ENCODE measurements around the gene PYGO1. TPM values are rescaled to one million over a fixed set of nuclear protein-coding genes. Genes with fewer than 3 reads are reported as not detected.

The PYGO1 gene, protein sequence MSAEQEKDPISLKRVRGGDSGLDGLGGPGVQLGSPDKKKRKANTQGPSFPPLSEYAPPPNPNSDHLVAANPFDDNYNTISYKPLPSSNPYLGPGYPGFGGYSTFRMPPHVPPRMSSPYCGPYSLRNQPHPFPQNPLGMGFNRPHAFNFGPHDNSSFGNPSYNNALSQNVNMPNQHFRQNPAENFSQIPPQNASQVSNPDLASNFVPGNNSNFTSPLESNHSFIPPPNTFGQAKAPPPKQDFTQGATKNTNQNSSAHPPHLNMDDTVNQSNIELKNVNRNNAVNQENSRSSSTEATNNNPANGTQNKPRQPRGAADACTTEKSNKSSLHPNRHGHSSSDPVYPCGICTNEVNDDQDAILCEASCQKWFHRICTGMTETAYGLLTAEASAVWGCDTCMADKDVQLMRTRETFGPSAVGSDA
- total RNA-seq (3.7 TPM), polyA plus RNA-seq (ENCODE audit: insufficient read depth, low read depth, low replicate concordance) (0.49 TPM)
- long read RNA-seq, donor 1, partial matches to known transcripts = 0 of 4 reads
- long read RNA-seq, donor 1, other reads (novel, unspliced or antisense) = 0 of 4 reads
- long read RNA-seq, donor 2, partial matches to known transcripts = 0 of 3 reads
- long read RNA-seq, donor 2, other reads (novel, unspliced or antisense) = 0 of 3 reads
- long read RNA-seq, donor 3, full-length matches to known transcripts = 3 of 3 reads
- long read RNA-seq, donor 3, partial matches to known transcripts = 0 of 3 reads
- long read RNA-seq, donor 3, other reads (novel, unspliced or antisense) = 0 of 3 reads
- long read RNA-seq, donor 4, partial matches to known transcripts = 0 of 3 reads
- long read RNA-seq, donor 4, other reads (novel, unspliced or antisense) = 0 of 3 reads
- long read RNA-seq, donor 5 = 0 reads
- long read RNA-seq, donor 6 = 0 reads
- long read RNA-seq, donor 7, partial matches to known transcripts = 0 of 2 reads
- long read RNA-seq, donor 7, other reads (novel, unspliced or antisense) = 2 of 2 reads
- long read RNA-seq, donor 8, full-length matches to known transcripts = 3 of 3 reads
- long read RNA-seq, donor 8, partial matches to known transcripts = 0 of 3 reads
- long read RNA-seq, donor 8, other reads (novel, unspliced or antisense) = 0 of 3 reads
- long read RNA-seq, donor 9 = 0 reads
- long read RNA-seq, donor 10, partial matches to known transcripts = 0 of 2 reads
- long read RNA-seq, donor 10, other reads (novel, unspliced or antisense) = 0 of 2 reads

DNA sequence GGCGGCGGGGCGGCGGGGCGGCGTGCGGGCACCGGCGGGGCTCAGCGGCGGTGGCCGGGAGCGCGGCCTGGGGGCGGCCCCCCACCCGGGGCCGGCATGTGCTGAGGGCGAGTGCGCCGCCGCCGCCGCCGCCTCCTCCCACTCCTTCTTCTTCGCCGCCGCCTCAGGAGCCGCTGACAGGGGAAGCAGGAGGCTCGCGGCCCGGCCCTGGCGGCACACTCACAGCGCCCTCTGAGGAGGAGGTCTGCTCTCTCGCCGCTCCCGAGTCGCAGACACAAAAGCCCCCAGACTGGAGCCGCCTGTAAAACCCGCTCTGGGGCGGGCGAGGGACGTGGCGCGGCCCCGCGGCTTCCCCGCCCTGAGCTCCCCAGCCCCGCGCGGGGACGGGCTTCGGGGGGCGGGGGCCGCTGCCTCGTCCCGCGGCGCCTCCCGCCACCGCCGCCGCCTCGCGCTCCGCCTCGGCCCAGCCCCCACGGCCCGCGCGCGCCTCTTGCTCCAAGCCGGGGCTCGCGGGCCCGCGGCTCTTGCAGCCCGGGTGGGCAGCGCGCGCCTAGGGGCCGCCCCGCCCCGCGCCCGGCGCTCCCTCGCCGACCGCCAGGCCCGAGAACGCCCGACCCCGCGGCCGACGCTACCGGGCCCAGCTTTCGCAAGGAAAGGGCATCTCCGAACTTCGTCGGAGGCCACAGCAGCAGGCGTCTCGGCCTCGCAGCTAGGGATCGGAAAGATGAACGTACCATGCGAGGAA, at the start of gene PYGO1:
Gene PYGO1, minus strand, starts transcription at position 276 of the 745 bp plus-strand sequence. CDS start 462 bp downstream, outside the sequence.
- Histone ChIP-seq H3K4me1 (ENCODE audit: control insufficient read depth in 2 of 3, insufficient read depth in 2 of 3, low read depth in 1 of 3, low read length in 3 of 3) (peaks cover 0 to 8% (median 0%) of the 10 kb centered on the region in 3 donors), H3K9me3 (ENCODE audit: control insufficient read depth in 2 of 3, insufficient read depth in 1 of 3, low read length in 3 of 3) (peaks cover 0 to 3% (median 0%) of the 10 kb centered on the region in 3 donors), H3K27ac (ENCODE audit: low read depth in 2 of 2, low read length in 2 of 2) (peak within 1 kb of the TSS in 1 of 2 donors; percentile 28), H3K4me3 (ENCODE audit: low read length in 3 of 3) (peak within 1 kb of the TSS; percentile 65 to 68 (median 65)), H3K9ac (ENCODE audit: low read length in 3 of 3) (peak within 1 kb of the TSS; percentile 29 to 51 (median 39)), H3K36me3 (ENCODE audit: control insufficient read depth in 2 of 3, insufficient read depth in 3 of 3, low read length in 3 of 3) (no peaks in the 10 kb centered on the region), H3K27me3 (ENCODE audit: control insufficient read depth, insufficient read depth, low read length) (no peaks in the 10 kb centered on the region)
- DNase-seq (peak; percentile 83 to 88 (median 87)), FAIRE-seq (no peak)
- TF ChIP-seq, protein P1, sequence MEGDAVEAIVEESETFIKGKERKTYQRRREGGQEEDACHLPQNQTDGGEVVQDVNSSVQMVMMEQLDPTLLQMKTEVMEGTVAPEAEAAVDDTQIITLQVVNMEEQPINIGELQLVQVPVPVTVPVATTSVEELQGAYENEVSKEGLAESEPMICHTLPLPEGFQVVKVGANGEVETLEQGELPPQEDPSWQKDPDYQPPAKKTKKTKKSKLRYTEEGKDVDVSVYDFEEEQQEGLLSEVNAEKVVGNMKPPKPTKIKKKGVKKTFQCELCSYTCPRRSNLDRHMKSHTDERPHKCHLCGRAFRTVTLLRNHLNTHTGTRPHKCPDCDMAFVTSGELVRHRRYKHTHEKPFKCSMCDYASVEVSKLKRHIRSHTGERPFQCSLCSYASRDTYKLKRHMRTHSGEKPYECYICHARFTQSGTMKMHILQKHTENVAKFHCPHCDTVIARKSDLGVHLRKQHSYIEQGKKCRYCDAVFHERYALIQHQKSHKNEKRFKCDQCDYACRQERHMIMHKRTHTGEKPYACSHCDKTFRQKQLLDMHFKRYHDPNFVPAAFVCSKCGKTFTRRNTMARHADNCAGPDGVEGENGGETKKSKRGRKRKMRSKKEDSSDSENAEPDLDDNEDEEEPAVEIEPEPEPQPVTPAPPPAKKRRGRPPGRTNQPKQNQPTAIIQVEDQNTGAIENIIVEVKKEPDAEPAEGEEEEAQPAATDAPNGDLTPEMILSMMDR (IDR thresholded peaks at IDR 0.05; ENCODE audit: borderline replicate concordance, extremely low read depth, insufficient read depth) = no peak
- intact Hi-C loops (cut with DNase I) = no loop called here

DNA sequence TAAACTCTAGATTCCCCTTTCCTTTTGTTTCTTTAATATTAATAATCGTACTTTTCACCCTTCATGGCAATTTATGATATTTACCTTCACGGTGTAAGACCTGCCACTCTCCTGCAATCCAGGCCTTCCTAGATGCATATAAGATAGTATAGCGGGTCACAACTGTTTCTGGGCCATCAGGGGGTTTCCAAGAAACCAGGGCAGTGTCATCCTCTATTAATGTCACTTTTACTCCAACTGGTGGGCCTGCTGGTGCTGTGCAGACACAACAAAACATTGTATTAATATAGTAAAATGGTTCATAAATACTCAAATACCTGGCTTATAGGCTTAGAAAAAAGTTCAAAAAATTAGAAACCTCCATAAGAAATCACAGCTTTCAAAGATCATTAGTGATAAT, 48.9 kb upstream of the PYGO1 start:
- intact Hi-C loops (cut with DNase I) = no loop called here
- TF ChIP-seq, protein P1 (IDR thresholded peaks at IDR 0.05; ENCODE audit: borderline replicate concordance, extremely low read depth, insufficient read depth) = no peak
- no peak overlapping the region for H3K4me3 ChIP-seq (ENCODE audit: low read length in 3 of 3)

GRCh38 chr15:55633731-55634130, 45.6 kb upstream of the PYGO1 start:
- FAIRE-seq = no peak
- no peaks in the 10 kb centered on the region for H3K4me1 ChIP-seq (ENCODE audit: control insufficient read depth in 2 of 3, insufficient read depth in 2 of 3, low read depth in 1 of 3, low read length in 3 of 3)
- TF ChIP-seq, protein P1 (IDR thresholded peaks at IDR 0.05; ENCODE audit: borderline replicate concordance, extremely low read depth, insufficient read depth) = no peak
- H3K27me3 ChIP-seq (ENCODE audit: control insufficient read depth, insufficient read depth, low read length) = no peaks in the 10 kb centered on the region
- no peak overlapping the region for H3K4me3 ChIP-seq (ENCODE audit: low read length in 3 of 3)
- H3K9me3 ChIP-seq (ENCODE audit: control insufficient read depth in 2 of 3, insufficient read depth in 1 of 3, low read length in 3 of 3) = no peaks in the 10 kb centered on the region
- H3K27ac ChIP-seq (ENCODE audit: low read depth in 2 of 2, low read length in 2 of 2) = no peak overlapping the region
- H3K9ac ChIP-seq (ENCODE audit: low read length in 3 of 3) = no peak overlapping the region
- DNase-seq = no peak
- intact Hi-C loops (cut with DNase I) = no loop called here
- H3K36me3 ChIP-seq (ENCODE audit: control insufficient read depth in 2 of 3, insufficient read depth in 3 of 3, low read length in 3 of 3) = peaks cover 0 to 5% (median 0%) of the 10 kb centered on the region in 3 donors

More for the DNA sequence above, 48.9 kb upstream of the PYGO1 start:
- Histone ChIP-seq H3K4me1 (ENCODE audit: control insufficient read depth in 2 of 3, insufficient read depth in 2 of 3, low read depth in 1 of 3, low read length in 3 of 3) (no peaks in the 10 kb centered on the region), H3K9ac (ENCODE audit: low read length in 3 of 3) (no peak overlapping the region), H3K36me3 (ENCODE audit: control insufficient read depth in 2 of 3, insufficient read depth in 3 of 3, low read length in 3 of 3) (peaks cover 0 to 13% (median 0%) of the 10 kb centered on the region in 3 donors), H3K27me3 (ENCODE audit: control insufficient read depth, insufficient read depth, low read length) (no peaks in the 10 kb centered on the region), H3K9me3 (ENCODE audit: control insufficient read depth in 2 of 3, insufficient read depth in 1 of 3, low read length in 3 of 3) (no peaks in the 10 kb centered on the region), H3K27ac (ENCODE audit: low read depth in 2 of 2, low read length in 2 of 2) (no peak overlapping the region)
- no peak for FAIRE-seq
- no peak for DNase-seq

Measured in kidney (tissue), 22 donors.